ENCODE data around the gene ELL.

Gene ELL

DNA sequence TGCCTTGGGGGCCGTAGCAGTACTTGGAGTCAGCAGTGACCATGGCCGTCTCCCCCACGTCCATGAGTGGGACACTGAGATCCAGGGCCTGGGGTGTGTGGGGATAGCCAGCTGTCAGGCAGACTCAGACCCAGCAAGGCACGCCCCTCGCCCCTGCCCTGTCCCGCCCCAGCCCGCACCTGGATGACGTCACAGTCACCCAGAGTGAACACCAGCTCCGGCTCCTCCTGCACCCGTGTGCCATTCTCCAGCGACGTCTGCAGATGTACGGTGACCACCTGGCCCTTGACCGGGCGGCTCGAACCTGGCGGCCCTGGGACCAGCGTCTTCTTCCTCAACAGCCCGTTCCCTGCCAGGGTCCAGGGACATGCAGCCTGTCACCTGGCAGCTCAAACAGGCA lies 17.5 kb upstream of the ELL start:
- no peak for TF ChIP-seq FOXM1 (IDR thresholded peaks at IDR 0.05; ENCODE audit: borderline replicate concordance, low read depth)
- no peak for TF ChIP-seq YY1 (IDR thresholded peaks at IDR 0.05; ENCODE audit: low read depth)
- no peak for TF ChIP-seq TEAD4 (IDR thresholded peaks at IDR 0.05)
- TF ChIP-seq RAD21 (IDR thresholded peaks at IDR 0.05; ENCODE audit: low read depth), result no peak
- TF ChIP-seq, protein P1, sequence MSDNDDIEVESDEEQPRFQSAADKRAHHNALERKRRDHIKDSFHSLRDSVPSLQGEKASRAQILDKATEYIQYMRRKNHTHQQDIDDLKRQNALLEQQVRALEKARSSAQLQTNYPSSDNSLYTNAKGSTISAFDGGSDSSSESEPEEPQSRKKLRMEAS (IDR thresholded peaks at IDR 0.05), result no peak
- TF ChIP-seq TCF12 (IDR thresholded peaks at IDR 0.05; ENCODE audit: low read depth), result no peak
- TF ChIP-seq, protein P2, sequence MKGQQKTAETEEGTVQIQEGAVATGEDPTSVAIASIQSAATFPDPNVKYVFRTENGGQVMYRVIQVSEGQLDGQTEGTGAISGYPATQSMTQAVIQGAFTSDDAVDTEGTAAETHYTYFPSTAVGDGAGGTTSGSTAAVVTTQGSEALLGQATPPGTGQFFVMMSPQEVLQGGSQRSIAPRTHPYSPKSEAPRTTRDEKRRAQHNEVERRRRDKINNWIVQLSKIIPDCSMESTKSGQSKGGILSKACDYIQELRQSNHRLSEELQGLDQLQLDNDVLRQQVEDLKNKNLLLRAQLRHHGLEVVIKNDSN (IDR thresholded peaks at IDR 0.05), result no peak
- no peak for TF ChIP-seq NFIC (IDR thresholded peaks at IDR 0.05)
- no peak for TF ChIP-seq ZBTB7A (IDR thresholded peaks at IDR 0.05; ENCODE audit: low read depth)

DNA sequence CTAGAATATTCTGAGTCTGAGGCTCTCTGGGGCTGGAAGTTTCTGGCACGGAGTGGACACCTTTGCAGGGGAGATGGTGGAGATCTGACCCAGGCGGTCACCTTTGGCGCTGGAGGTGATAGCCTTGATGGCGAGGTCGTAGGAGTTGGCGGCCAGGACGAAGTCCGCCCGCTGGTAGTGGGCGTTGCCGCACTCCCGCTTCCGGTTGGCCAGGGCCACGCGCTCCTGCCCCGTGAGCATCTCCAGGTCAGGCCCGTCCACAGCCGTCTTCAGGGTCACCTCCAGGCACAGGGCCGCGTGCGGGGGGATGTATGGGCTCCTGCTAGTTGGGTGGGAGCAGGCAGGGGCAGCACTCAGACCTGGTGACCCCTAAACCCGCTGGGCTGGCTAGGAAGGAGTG lies 16.2 kb upstream of the ELL start:
- TF ChIP-seq RAD21 (IDR thresholded peaks at IDR 0.05; ENCODE audit: low read depth) (no peak), FOXM1 (IDR thresholded peaks at IDR 0.05; ENCODE audit: borderline replicate concordance, low read depth) (no peak), TCF12 (IDR thresholded peaks at IDR 0.05; ENCODE audit: low read depth) (no peak), TEAD4 (IDR thresholded peaks at IDR 0.05) (no peak), YY1 (IDR thresholded peaks at IDR 0.05; ENCODE audit: low read depth) (no peak), ZBTB7A (IDR thresholded peaks at IDR 0.05; ENCODE audit: low read depth) (no peak), TAF1 (IDR thresholded peaks at IDR 0.05; ENCODE audit: low read depth) (no peak), EGR1 (IDR thresholded peaks at IDR 0.05) (no peak), EP300 (IDR thresholded peaks at IDR 0.05; ENCODE audit: borderline replicate concordance) (no peak), NFIC (IDR thresholded peaks at IDR 0.05) (no peak), CEBPB (IDR thresholded peaks at IDR 0.05) (no peak), CREB1 (IDR thresholded peaks at IDR 0.05; ENCODE audit: low read depth) (no peak)
- TF ChIP-seq, protein P1 (IDR thresholded peaks at IDR 0.05), result no peak
- TF ChIP-seq, protein P3, sequence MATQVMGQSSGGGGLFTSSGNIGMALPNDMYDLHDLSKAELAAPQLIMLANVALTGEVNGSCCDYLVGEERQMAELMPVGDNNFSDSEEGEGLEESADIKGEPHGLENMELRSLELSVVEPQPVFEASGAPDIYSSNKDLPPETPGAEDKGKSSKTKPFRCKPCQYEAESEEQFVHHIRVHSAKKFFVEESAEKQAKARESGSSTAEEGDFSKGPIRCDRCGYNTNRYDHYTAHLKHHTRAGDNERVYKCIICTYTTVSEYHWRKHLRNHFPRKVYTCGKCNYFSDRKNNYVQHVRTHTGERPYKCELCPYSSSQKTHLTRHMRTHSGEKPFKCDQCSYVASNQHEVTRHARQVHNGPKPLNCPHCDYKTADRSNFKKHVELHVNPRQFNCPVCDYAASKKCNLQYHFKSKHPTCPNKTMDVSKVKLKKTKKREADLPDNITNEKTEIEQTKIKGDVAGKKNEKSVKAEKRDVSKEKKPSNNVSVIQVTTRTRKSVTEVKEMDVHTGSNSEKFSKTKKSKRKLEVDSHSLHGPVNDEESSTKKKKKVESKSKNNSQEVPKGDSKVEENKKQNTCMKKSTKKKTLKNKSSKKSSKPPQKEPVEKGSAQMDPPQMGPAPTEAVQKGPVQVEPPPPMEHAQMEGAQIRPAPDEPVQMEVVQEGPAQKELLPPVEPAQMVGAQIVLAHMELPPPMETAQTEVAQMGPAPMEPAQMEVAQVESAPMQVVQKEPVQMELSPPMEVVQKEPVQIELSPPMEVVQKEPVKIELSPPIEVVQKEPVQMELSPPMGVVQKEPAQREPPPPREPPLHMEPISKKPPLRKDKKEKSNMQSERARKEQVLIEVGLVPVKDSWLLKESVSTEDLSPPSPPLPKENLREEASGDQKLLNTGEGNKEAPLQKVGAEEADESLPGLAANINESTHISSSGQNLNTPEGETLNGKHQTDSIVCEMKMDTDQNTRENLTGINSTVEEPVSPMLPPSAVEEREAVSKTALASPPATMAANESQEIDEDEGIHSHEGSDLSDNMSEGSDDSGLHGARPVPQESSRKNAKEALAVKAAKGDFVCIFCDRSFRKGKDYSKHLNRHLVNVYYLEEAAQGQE (IDR thresholded peaks at IDR 0.05; ENCODE audit: low read depth), result no peak
- TF ChIP-seq, protein P2 (IDR thresholded peaks at IDR 0.05), result no peak

DNA sequence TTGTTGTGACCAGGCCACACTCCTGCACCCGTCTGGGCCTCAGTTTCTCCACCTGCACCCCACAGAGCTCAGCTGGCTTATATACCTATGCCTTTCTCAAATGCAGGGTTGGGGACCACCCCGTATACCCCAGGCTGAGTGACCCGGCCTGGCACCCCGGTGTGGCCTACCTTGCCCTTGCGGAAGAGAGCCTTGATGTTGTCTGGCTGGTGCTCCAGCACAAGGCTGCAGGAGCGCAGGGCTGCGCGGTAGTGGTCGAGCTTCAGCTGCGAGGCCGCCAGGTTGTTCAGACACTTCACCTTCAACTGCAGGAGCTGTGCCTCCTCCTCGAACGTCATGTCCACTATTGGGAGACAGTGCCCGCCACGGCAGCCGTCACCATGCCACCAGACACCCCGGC lies 15.6 kb upstream of the ELL start:
- no peak for TF ChIP-seq YY1 (IDR thresholded peaks at IDR 0.05; ENCODE audit: low read depth)
- TF ChIP-seq, protein P2 (IDR thresholded peaks at IDR 0.05), result no peak
- TF ChIP-seq, protein P1 (IDR thresholded peaks at IDR 0.05), result no peak
- TF ChIP-seq ZBTB7A (IDR thresholded peaks at IDR 0.05; ENCODE audit: low read depth), result no peak
- no peak for TF ChIP-seq EGR1 (IDR thresholded peaks at IDR 0.05)
- TF ChIP-seq, protein P3 (IDR thresholded peaks at IDR 0.05; ENCODE audit: low read depth), result no peak
- no peak for TF ChIP-seq TEAD4 (IDR thresholded peaks at IDR 0.05)
- TF ChIP-seq CEBPB (IDR thresholded peaks at IDR 0.05), result no peak

DNA sequence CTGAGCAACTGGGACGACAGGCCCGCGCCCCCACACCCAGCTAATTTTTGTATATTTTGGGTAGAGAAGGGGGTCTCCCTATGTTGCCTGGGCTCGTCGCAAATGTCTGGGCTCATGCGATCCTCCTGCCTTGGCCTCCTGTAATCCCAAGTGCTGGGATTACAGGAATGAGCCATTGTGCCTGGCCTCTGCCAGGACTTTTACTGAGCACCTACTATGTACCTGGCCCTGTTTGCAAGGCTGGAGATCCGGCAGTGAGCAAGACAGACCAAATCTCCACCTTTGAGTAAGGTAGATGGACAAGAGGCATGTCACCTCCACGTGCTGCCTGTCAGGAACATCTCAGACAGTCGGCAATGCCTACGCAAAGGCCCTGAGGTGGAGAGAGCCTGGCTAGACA lies 14.6 kb upstream of the ELL start:
- TF ChIP-seq TEAD4 (IDR thresholded peaks at IDR 0.05) (no peak), EGR1 (IDR thresholded peaks at IDR 0.05) (no peak), CREB1 (IDR thresholded peaks at IDR 0.05; ENCODE audit: low read depth) (no peak), TAF1 (IDR thresholded peaks at IDR 0.05; ENCODE audit: low read depth) (no peak), YY1 (IDR thresholded peaks at IDR 0.05; ENCODE audit: low read depth) (no peak), TCF12 (IDR thresholded peaks at IDR 0.05; ENCODE audit: low read depth) (no peak)
- TF ChIP-seq, protein P3 (IDR thresholded peaks at IDR 0.05; ENCODE audit: low read depth), result no peak

Measured in Ishikawa (cell line).